ENCODE data around the gene EXOSC3.
A peak's percentile ranks its signal among the peaks of the same experiment; 100 is the strongest.
"Not testable (repeated sequence)": the region's sequence is repeated elsewhere in the genome, so short reads cannot be mapped to it uniquely, and the experiment has no call there.

The EXOSC3 gene

DNA sequence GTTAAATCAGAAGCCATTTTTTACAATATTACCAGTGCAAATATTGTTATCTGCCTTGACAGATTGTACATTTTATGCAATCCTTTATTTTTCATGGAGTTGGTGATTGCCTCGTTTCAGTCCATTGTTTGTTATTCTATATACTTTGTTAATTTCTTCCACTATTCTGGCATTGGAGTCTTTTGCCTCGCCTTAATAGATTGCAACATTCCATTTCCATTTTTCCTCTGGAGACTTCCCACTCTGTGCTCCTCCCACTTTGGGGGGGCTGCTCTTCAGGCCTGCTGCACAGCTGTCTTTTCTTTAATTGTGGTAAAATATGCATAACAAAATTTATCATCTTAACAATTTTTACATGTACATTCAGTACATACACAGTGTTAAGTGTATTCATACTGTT is 11.4 kb upstream of the EXOSC3 start:
- no peak overlapping the region for H3K4me3 Mint-ChIP-seq
- peaks cover 18% of the 10 kb centered on the region for H3K27me3 Mint-ChIP-seq (ENCODE audit: low read depth)
- peaks cover 4% of the 10 kb centered on the region for H3K36me3 Mint-ChIP-seq (ENCODE audit: low read depth)
- peaks cover 17% of the 10 kb centered on the region for H3K4me1 Mint-ChIP-seq (ENCODE audit: low read depth)
- H3K9me3 Mint-ChIP-seq, result peaks cover under 1% of the 10 kb centered on the region
- no peak overlapping the region for H3K27ac Mint-ChIP-seq

DNA sequence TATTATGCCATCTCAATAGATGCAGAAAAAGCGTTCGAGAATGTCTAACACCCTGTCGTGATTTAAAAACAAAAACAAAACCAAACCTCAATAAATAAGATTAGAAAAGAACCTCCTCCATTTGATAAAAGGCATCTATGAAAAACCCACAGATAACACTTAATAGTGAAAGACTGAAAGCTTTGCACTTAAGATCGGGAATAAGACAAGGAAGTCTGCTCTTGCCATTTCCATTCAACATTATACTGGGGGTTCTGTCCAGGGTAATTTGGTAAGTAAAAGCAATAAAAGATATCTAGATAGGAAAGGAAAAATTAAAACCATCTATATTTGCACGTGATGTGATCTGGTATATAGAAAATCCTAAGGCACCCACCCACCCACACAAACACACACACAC is 7.3 kb upstream of the EXOSC3 start:
- Mint-ChIP-seq H3K36me3 (ENCODE audit: low read depth) (peaks cover 5% of the 10 kb centered on the region), H3K9me3 (peaks cover 4% of the 10 kb centered on the region), H3K27ac (no peak overlapping the region), H3K4me1 (ENCODE audit: low read depth) (peaks cover 4% of the 10 kb centered on the region), H3K4me3 (no peak overlapping the region), H3K27me3 (ENCODE audit: low read depth) (peaks cover 18% of the 10 kb centered on the region)

DNA sequence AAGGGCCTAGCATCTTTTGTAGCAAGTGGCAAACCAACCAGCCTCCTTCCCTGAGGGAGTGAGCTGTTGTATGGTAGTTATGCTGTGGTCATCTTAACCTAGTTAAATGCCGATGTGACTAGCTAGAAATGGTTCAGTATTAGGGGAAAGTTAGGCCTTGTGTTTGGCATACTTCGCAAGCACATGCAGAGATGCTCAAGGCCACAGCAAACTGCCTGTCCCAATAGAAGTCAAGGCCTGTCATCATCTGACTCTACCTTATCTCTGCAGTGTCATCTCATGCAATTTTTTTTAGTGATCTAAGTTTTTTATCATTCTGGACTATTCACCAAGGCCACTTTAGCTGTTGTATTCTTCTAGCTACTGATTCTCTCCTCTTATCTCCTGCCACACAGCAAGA is 5.2 kb upstream of the EXOSC3 start:
- peaks cover 8% of the 10 kb centered on the region for H3K4me1 Mint-ChIP-seq (ENCODE audit: low read depth)
- peaks cover 4% of the 10 kb centered on the region for H3K9me3 Mint-ChIP-seq
- no peak overlapping the region for H3K4me3 Mint-ChIP-seq
- peaks cover 4% of the 10 kb centered on the region for H3K27me3 Mint-ChIP-seq (ENCODE audit: low read depth)
- H3K36me3 Mint-ChIP-seq (ENCODE audit: low read depth), result peaks cover 5% of the 10 kb centered on the region
- no peak overlapping the region for H3K27ac Mint-ChIP-seq

DNA sequence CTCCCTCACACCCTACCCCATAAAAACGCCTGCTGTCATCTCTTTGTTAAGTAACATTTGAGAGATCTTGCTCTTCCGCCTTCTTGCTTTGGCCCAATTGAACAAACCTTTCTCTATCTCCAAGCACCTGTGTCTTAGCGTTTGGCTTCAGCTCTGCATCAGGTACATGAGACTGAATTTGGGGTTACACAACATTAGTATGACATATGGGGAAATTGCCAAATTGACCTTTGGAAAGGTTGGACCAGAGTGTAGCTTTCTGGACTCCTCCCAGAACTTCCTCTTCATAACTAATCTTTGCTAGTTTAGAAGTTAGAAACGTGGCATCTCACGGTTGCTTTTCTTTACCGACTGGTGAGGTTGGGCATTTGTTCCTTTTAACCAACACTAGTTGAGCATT is 3.5 kb upstream of the EXOSC3 start:
- H3K9me3 Mint-ChIP-seq, result peaks cover 4% of the 10 kb centered on the region
- H3K27me3 Mint-ChIP-seq (ENCODE audit: low read depth), result peaks cover 4% of the 10 kb centered on the region
- H3K27ac Mint-ChIP-seq, result no peak overlapping the region
- peaks cover 19% of the 10 kb centered on the region for H3K4me1 Mint-ChIP-seq (ENCODE audit: low read depth)
- peaks cover 11% of the 10 kb centered on the region for H3K36me3 Mint-ChIP-seq (ENCODE audit: low read depth)
- no peak overlapping the region for H3K4me3 Mint-ChIP-seq

DNA sequence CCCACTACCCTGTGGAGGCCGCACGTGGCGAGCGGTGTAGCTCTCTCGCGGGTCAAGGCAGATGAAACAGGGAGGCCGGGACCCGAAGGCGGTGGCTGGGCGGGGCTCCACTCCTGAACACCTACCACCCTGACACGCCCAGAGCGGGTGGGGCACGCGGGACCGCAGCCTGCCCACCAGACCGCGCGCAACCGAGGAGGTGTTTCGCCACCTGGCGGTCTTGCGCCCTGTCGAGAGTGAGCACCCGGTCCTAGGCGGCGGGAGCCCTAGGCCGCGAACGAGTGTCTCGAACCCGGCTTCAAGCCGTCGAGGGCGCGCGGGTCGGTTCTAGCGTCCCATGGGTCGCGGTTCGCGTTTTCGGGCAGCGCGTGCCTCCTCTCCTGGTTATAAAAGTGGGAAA is 2.2 kb upstream of the EXOSC3 start:
- peaks cover 30% of the 10 kb centered on the region for H3K4me1 Mint-ChIP-seq (ENCODE audit: low read depth)
- no peak overlapping the region for H3K27ac Mint-ChIP-seq
- H3K4me3 Mint-ChIP-seq, result no peak overlapping the region
- H3K9me3 Mint-ChIP-seq, result peaks cover 4% of the 10 kb centered on the region
- H3K27me3 Mint-ChIP-seq (ENCODE audit: low read depth), result peaks cover 3% of the 10 kb centered on the region
- peaks cover 20% of the 10 kb centered on the region for H3K36me3 Mint-ChIP-seq (ENCODE audit: low read depth)

DNA sequence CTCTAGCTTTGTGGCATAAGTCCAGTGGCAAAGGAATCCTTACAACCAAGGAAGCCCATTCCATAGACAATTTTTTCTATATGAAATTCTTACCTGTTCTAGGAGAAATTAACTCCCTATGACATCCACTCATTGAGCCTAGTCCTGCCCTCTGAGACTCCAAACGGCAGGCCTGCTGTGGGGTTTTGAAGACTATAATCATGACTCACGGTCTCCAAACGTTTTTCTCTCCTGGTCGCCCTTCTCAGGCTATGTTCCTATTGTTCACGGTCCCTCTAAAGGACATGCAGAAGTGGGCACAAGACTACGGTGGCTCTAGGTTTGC is 611 bp downstream of the EXOSC3 start:
- Mint-ChIP-seq H3K27ac (peak overlapping the region; percentile 90), H3K4me1 (ENCODE audit: low read depth) (peaks cover 36% of the 10 kb centered on the region), H3K36me3 (ENCODE audit: low read depth) (peaks cover 35% of the 10 kb centered on the region), H3K27me3 (ENCODE audit: low read depth) (no peaks in the 10 kb centered on the region), H3K4me3 (peak overlapping the region; percentile 96), H3K9me3 (no peaks in the 10 kb centered on the region)

DNA sequence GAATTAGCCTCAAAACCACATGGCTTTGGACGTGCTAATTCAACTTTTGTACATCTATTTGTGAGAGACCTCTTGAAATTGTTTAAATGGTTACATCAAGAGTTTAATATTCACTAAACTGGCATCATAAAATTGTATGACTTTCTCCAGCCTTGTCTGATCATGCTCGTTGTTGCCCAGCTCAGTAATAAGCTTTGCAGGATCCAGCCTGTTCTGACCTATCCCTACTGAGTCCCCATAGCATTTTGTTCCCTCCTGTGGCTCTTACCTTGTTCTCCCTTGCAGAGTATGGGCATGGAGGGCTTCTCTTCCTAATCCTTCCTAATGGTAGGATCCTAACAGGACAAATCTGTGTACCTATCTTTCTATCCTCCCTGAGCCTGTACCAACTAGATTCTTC is 6.3 kb downstream of the EXOSC3 start:
- H3K27me3 Mint-ChIP-seq (ENCODE audit: low read depth), result no peaks in the 10 kb centered on the region
- H3K36me3 Mint-ChIP-seq (ENCODE audit: low read depth), result peaks cover 53% of the 10 kb centered on the region
- H3K9me3 Mint-ChIP-seq, result no peaks in the 10 kb centered on the region
- peaks cover 24% of the 10 kb centered on the region for H3K4me1 Mint-ChIP-seq (ENCODE audit: low read depth)
- no peak overlapping the region for H3K4me3 Mint-ChIP-seq
- H3K27ac Mint-ChIP-seq, result no peak overlapping the region

DNA sequence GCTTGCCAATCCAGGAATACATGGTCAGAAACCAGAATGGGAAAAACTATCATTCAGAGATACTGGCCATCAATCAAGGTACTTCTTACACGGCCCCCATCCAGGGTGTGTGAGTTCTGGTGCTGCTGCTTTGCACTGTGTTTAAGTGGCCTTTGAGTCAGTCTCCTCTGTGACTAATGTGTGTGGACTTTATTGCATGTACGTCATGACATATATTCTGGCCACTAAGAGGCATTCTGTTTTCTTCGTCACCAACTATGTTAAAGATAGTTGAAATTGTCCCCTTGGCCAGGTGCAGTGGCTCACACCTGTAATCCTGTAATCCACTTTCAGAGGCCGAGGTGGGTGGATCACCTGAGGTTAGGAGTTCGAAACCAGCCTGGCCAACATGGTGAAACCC is 8.5 kb downstream of the EXOSC3 start:
- Mint-ChIP-seq H3K27ac (no peak overlapping the region), H3K9me3 (no peaks in the 10 kb centered on the region), H3K4me3 (no peak overlapping the region), H3K36me3 (ENCODE audit: low read depth) (peaks cover 44% of the 10 kb centered on the region), H3K4me1 (ENCODE audit: low read depth) (peaks cover 9% of the 10 kb centered on the region), H3K27me3 (ENCODE audit: low read depth) (no peaks in the 10 kb centered on the region)

DNA sequence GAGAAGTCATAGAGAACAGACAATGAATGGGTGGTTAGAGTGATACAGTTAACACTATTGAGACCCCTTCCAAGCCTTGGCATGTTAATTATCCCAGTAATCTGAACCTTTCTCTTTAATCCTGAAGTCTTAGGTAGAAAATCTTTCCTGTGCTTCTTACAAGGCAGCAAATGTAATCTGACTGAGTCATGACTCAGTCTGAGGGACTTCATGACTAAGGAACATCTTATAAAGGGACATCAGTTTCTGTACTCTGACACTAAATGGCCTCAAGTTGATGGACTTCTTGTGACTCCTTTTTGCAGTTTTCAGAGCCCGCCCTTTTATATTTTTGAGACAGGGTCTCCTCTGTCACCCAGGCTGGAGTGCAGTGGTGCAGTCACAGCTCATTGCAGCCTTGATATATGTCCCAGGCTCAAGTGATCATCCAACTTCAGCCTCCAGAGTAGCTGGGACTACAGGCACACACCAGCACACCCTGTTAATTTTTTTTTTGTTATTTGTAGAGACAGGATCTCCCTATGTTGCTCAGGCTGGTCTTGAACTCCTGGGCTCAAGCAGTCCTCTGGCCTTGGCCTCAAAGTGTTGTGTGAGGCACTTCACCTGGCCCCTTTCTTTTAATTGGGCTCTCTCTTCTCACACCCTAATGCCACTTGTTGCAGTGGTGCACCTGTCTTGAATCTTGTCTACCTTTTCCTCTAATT is 9.5 kb downstream of the EXOSC3 start:
- no peak overlapping the region for H3K4me3 Mint-ChIP-seq
- H3K9me3 Mint-ChIP-seq, result no peaks in the 10 kb centered on the region
- H3K36me3 Mint-ChIP-seq (ENCODE audit: low read depth), result peaks cover 34% of the 10 kb centered on the region
- no peak overlapping the region for H3K27ac Mint-ChIP-seq
- H3K27me3 Mint-ChIP-seq (ENCODE audit: low read depth), result no peaks in the 10 kb centered on the region
- peaks cover 6% of the 10 kb centered on the region for H3K4me1 Mint-ChIP-seq (ENCODE audit: low read depth)

DNA sequence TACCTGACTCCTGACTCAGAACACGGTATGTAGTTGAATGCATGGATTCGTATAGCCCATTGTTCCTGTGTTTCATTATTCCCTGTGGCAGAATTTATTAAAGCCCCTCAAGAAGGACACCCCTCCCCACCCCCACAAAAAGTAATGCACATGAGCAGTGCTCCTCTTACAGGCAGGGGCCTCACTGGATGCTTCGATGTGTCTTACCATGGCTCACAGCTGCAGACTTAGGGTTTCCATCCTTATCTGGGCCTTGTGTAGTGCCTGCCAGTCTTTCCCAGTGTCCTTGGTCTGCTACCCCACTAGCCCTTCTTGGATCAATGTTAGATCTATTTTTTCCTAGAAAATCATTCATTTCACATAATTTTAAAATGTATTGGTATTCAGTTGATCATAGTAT is 14.9 kb downstream of the EXOSC3 start:
- Mint-ChIP-seq H3K27ac (no peak overlapping the region), H3K4me1 (ENCODE audit: low read depth) (peaks cover 2% of the 10 kb centered on the region), H3K9me3 (no peaks in the 10 kb centered on the region), H3K4me3 (no peak overlapping the region), H3K27me3 (ENCODE audit: low read depth) (no peaks in the 10 kb centered on the region), H3K36me3 (ENCODE audit: low read depth) (peaks cover 21% of the 10 kb centered on the region)

DNA sequence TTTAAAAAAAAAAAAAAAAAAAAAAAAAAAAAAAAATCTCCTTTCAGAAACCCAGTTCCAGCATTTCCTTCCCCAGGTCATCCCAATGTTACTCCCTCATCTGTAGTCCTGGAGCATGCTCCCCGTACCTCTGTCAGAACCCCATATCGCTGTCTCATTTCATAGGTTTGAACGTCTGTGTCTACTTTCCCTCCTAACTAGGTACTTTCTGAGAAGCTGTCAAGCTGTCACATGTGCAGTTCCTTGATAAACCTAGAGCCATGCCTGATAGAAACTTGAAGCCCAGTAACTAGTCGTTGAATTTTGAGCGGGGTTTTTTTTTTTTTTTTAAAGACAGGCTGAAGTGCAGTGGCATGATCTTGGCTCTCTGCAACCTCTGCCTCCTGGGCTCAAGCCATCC is 15.6 kb downstream of the EXOSC3 start:
- no peak overlapping the region for H3K4me3 Mint-ChIP-seq
- H3K4me1 Mint-ChIP-seq (ENCODE audit: low read depth), result peaks cover 2% of the 10 kb centered on the region
- H3K36me3 Mint-ChIP-seq (ENCODE audit: low read depth), result peaks cover 26% of the 10 kb centered on the region
- no peaks in the 10 kb centered on the region for H3K9me3 Mint-ChIP-seq
- H3K27me3 Mint-ChIP-seq (ENCODE audit: low read depth), result no peaks in the 10 kb centered on the region
- no peak overlapping the region for H3K27ac Mint-ChIP-seq

DNA sequence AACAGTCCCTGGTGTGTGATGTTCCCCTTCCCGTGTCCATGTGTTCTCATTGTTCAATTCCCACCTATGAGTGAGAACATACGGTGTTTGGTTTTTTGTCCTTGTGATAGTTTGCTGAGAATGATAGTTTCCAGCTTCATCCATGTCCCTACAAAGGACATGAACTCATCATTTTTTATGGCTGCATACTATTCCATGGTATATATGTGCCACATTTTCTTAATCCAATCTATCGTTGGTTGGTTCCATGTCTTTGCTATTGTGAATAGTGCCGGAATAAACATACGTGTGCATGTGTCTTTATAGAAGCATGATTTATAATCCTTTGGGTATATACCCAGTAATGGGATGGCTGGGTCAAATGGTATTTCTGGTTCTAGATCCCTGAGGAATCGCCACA is 19.6 kb downstream of the EXOSC3 start:
- H3K4me1 Mint-ChIP-seq (ENCODE audit: low read depth); H3K9me3 Mint-ChIP-seq; H3K27me3 Mint-ChIP-seq (ENCODE audit: low read depth); H3K27ac Mint-ChIP-seq; H3K4me3 Mint-ChIP-seq: not testable (repeated sequence)
- peaks cover 32% of the 10 kb centered on the region for H3K36me3 Mint-ChIP-seq (ENCODE audit: low read depth)

DNA sequence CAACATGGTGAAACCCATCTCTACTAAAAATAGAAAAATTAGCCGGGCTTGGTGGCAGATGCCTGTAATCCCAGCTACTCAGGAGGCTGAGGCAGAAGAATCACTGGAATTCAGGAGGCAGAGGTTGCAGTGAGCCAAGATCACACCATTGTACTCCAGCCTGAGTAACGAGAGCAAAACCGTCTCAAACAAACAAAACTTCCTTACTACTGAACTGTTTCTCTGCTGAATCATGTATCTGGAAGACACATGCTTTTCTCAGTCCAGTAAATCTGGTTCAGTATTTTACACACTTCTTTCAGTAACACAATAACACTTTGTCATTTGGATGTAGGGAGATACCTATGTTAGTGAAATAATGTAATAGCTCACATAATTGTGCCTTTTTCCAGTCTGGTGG is 23.4 kb downstream of the EXOSC3 start:
- H3K4me3 Mint-ChIP-seq, result no peak overlapping the region
- H3K36me3 Mint-ChIP-seq (ENCODE audit: low read depth), result peaks cover 30% of the 10 kb centered on the region
- H3K27ac Mint-ChIP-seq, result no peak overlapping the region
- no peaks in the 10 kb centered on the region for H3K27me3 Mint-ChIP-seq (ENCODE audit: low read depth)
- H3K9me3 Mint-ChIP-seq, result no peaks in the 10 kb centered on the region
- peaks cover 2% of the 10 kb centered on the region for H3K4me1 Mint-ChIP-seq (ENCODE audit: low read depth)

DNA sequence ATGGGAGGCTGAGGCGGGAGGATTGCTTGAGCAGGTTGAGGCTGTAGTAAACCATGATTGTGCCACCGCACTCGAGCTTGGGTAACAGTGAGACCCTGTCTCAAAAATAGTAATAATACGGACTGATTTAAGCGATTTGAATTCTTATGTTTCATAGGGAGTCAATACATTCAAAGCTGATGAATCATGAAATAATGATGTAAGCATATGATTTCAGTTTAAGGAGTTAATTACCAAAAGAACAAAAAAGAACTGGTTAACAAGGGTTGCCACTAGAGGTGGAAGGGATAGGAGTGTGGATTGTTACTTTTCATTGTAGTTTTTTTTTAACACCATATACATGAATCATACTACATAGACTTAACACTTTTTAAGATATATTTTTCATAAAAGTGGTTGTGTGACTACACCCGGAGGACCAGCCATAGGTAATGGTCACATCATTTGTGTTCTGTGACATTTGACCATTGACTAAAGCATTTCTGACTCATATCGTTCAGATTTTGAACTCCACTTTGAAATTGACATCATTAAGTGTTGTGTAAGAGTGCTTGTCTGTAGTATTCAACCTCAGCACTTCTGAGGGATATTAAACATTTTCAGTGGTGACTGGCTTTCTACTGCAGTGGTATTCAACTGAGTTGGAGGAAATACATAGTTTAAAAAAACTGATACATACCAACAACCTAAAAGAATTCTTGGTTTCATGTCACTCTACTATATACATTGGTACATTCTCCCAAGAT is 24.3 kb downstream of the EXOSC3 start:
- no peaks in the 10 kb centered on the region for H3K9me3 Mint-ChIP-seq
- peaks cover 6% of the 10 kb centered on the region for H3K4me1 Mint-ChIP-seq (ENCODE audit: low read depth)
- peaks cover 27% of the 10 kb centered on the region for H3K36me3 Mint-ChIP-seq (ENCODE audit: low read depth)
- no peaks in the 10 kb centered on the region for H3K27me3 Mint-ChIP-seq (ENCODE audit: low read depth)
- no peak overlapping the region for H3K27ac Mint-ChIP-seq
- H3K4me3 Mint-ChIP-seq, result no peak overlapping the region

DNA sequence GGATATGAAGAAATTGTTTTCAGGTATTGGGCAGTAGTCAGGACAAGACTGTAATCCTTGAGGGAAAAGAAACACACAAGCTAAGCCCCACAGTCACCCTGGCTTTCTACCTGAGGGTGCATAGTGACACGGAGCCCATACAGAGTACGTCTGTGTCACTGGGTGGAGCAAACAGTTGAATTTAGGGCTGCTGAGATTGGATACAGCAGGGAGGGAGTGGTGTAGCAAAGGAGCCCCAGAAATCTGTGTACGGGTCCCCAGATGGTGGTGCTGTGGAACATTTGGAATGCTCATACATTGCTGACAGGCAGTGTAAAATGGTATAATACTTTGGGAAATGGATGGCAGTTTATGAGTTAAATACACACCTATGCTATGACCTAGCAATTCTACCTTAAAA is 26.1 kb downstream of the EXOSC3 start:
- no peaks in the 10 kb centered on the region for H3K9me3 Mint-ChIP-seq
- peaks cover 16% of the 10 kb centered on the region for H3K36me3 Mint-ChIP-seq (ENCODE audit: low read depth)
- peaks cover 18% of the 10 kb centered on the region for H3K4me1 Mint-ChIP-seq (ENCODE audit: low read depth)
- no peak overlapping the region for H3K27ac Mint-ChIP-seq
- H3K4me3 Mint-ChIP-seq, result no peak overlapping the region
- no peaks in the 10 kb centered on the region for H3K27me3 Mint-ChIP-seq (ENCODE audit: low read depth)

Data from T-helper 1 cell treated with Interleukin-12 subunit alpha and Interleukin-12 subunit beta and Interleukin-4 antibody, amounts not matched to agents 30 μg/mL and 1 μg/mL, for 36 hours (primary cell).